ENCODE results near the gene DCUN1D1. TPM values are rescaled to one million over a fixed set of nuclear protein-coding genes. Genes with fewer than 3 reads are reported as not detected.

The DCUN1D1 gene
- total and polyA plus RNA-seq, 2 experiments from 2014 or later: 29.5 to 53.5 TPM

GRCh38 chr3:182972387-182972786 lies 8.0 kb downstream of the DCUN1D1 start (continued):
- no peak for TF ChIP-seq ETS1 (IDR thresholded peaks at IDR 0.05)
- no peak for TF ChIP-seq EZH2phosphoT487 (IDR thresholded peaks at IDR 0.05; ENCODE audit: unreplicated experiment)
- no peak for TF ChIP-seq JUNB (IDR thresholded peaks at IDR 0.05; ENCODE audit: unreplicated experiment)
- no peak for TF ChIP-seq ZNF331 (CRISPR knock-in tag; IDR thresholded peaks at IDR 0.05; ENCODE audit: low read depth)
- TF ChIP-seq EZH2 (IDR thresholded peaks at IDR 0.05; ENCODE audit: low read depth, unreplicated experiment): no peak
- TF ChIP-seq STAT1 (IDR thresholded peaks at IDR 0.05; ENCODE audit: unreplicated experiment): no peak
- TF ChIP-seq REST (IDR thresholded peaks at IDR 0.05; ENCODE audit: unreplicated experiment): no peak
- TF ChIP-seq, protein P1, sequence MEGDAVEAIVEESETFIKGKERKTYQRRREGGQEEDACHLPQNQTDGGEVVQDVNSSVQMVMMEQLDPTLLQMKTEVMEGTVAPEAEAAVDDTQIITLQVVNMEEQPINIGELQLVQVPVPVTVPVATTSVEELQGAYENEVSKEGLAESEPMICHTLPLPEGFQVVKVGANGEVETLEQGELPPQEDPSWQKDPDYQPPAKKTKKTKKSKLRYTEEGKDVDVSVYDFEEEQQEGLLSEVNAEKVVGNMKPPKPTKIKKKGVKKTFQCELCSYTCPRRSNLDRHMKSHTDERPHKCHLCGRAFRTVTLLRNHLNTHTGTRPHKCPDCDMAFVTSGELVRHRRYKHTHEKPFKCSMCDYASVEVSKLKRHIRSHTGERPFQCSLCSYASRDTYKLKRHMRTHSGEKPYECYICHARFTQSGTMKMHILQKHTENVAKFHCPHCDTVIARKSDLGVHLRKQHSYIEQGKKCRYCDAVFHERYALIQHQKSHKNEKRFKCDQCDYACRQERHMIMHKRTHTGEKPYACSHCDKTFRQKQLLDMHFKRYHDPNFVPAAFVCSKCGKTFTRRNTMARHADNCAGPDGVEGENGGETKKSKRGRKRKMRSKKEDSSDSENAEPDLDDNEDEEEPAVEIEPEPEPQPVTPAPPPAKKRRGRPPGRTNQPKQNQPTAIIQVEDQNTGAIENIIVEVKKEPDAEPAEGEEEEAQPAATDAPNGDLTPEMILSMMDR (conservative IDR thresholded peaks at IDR 0.05; ENCODE audit: low read depth in 2 of 2): no peak
- no peak for TF ChIP-seq NANOG (IDR thresholded peaks at IDR 0.05; ENCODE audit: borderline replicate concordance)
- no peak for TF ChIP-seq ZNF114 (CRISPR knock-in tag; IDR thresholded peaks at IDR 0.05)

DNA sequence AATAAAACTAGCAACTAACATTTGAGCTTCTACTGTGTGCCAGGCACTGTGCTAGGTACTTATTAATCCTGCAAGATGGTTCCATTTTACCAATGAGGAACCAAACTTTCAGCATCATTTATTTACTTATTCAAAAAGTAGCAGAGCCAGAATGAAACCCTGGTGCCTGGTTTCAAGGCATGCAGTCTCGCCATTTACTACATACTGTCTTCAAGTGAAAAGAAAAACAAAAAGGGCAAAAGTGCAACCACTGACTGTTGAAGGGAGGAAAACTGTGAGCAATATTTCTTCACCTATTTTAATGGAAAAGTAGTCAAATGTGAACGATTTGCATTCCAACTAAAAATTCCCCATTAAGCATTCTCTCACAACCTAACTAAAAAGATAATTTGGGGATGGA lies 8.7 kb downstream of the DCUN1D1 start:
- Histone ChIP-seq H2AFZ (no peak overlapping the region), H3K27me3 (ENCODE audit: insufficient read depth) (no peaks in the 10 kb centered on the region), H3K4me3 (no peak overlapping the region), H3F3A (replicated peaks; ENCODE audit: low read depth) (no peaks in the 10 kb centered on the region), H3K27ac (ENCODE audit: low read depth) (no peak overlapping the region; the same call in 1 of the 2 replicates), H3K4me1 (ENCODE audit: insufficient read depth) (peaks cover 35% of the 10 kb centered on the region), H3K9me2 (ENCODE audit: insufficient read depth) (no peaks in the 10 kb centered on the region), H4K20me1 (replicated peaks; ENCODE audit: insufficient read depth) (peaks cover 9% of the 10 kb centered on the region; the same call in 1 of the 2 replicates), H3K4me2 (no peak overlapping the region), H3K36me3 (ENCODE audit: insufficient read depth) (no peaks in the 10 kb centered on the region), H3K79me2 (replicated peaks; ENCODE audit: insufficient read depth) (peaks cover 100% of the 10 kb centered on the region)
- ATAC-seq: no peak
- peaks cover 2% of the 10 kb centered on the region for H3K27me3 Mint-ChIP-seq (ENCODE audit: insufficient read depth, low read depth, poor library complexity)
- TF ChIP-seq CREB1 (CRISPR knock-in tag; IDR thresholded peaks at IDR 0.05; ENCODE audit: low read depth) (no peak), EZH2phosphoT487 (IDR thresholded peaks at IDR 0.05; ENCODE audit: unreplicated experiment) (no peak), ETS1 (IDR thresholded peaks at IDR 0.05) (no peak), NANOG (IDR thresholded peaks at IDR 0.05; ENCODE audit: borderline replicate concordance) (no peak), EZH2 (IDR thresholded peaks at IDR 0.05; ENCODE audit: low read depth, unreplicated experiment) (no peak), JUNB (IDR thresholded peaks at IDR 0.05; ENCODE audit: unreplicated experiment) (no peak), ZNF114 (CRISPR knock-in tag; IDR thresholded peaks at IDR 0.05) (no peak)
- TF ChIP-seq, protein P1 (conservative IDR thresholded peaks at IDR 0.05; ENCODE audit: low read depth in 2 of 2): no peak
- no peak overlapping the region for H3K4me3 Mint-ChIP-seq
- H3K9me3 Mint-ChIP-seq: no peaks in the 10 kb centered on the region
- no peaks in the 10 kb centered on the region for H3K36me3 Mint-ChIP-seq (ENCODE audit: low read depth)
- H3K4me1 Mint-ChIP-seq: peaks cover 49% of the 10 kb centered on the region
- no peak for DNase-seq (ENCODE audit: low spot score)
- peak overlapping the region; percentile 16; the same call in 1 of the 2 replicates for H3K27ac Mint-ChIP-seq
